PC-9 (cell line): ENCODE measurements around the gene CDT1.

Source experiments
- EZH2 ChIP-seq: fragments of 200-600 bp; sonication (generic); IDR thresholded peaks from 2 replicates; pipeline ENCODE4 v1.8.0; 2017; ENCODE audit warnings: antibody characterized with exemption, low read depth
- TF ChIP-seq, protein P1 (sequence below): fragments of 200-600 bp; sonication (generic); conservative IDR thresholded peaks from 2 replicates; pipeline ENCODE4 v1.6.1; 2017; ENCODE audit warnings: mixed run types, antibody characterized with exemption, mild to moderate bottlenecking, moderate library complexity

DNA sequence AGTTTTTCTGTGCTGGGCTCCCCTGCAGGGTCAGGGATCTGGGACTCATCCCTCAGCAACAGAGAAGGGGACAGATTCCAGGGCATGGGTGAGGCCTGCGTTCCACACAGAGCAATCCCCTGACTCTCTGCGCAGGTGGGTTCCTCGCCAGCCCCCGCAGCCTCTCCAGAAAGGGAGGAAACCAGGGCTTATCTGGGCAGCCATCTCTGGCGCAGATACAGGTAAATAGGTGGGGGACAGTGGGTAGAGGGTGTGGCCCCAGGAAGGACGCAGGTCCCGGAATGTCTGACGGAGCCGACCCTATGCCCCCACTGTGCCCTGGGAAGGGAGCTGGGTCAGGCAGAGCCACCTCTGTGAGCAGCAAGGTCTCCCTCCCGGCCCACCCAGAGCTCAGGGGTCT is 41.8 kb upstream of the CDT1 start:
- TF ChIP-seq, protein P1, sequence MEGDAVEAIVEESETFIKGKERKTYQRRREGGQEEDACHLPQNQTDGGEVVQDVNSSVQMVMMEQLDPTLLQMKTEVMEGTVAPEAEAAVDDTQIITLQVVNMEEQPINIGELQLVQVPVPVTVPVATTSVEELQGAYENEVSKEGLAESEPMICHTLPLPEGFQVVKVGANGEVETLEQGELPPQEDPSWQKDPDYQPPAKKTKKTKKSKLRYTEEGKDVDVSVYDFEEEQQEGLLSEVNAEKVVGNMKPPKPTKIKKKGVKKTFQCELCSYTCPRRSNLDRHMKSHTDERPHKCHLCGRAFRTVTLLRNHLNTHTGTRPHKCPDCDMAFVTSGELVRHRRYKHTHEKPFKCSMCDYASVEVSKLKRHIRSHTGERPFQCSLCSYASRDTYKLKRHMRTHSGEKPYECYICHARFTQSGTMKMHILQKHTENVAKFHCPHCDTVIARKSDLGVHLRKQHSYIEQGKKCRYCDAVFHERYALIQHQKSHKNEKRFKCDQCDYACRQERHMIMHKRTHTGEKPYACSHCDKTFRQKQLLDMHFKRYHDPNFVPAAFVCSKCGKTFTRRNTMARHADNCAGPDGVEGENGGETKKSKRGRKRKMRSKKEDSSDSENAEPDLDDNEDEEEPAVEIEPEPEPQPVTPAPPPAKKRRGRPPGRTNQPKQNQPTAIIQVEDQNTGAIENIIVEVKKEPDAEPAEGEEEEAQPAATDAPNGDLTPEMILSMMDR = no peak
- no peak for TF ChIP-seq EZH2
